T-helper 1 cell (primary cell): ENCODE measurements around the gene KLK1.
A peak's percentile ranks its signal among the peaks of the same experiment; 100 is the strongest.

Source experiments
- DNase-seq, 5 donors: peaks; one replicate each; pipeline ENCODE4 v3.0.0-alpha.2; 2012 to 2020

KLK1 gene

GRCh38 chr19:50835785-50836542, 12.4 kb upstream of the KLK1 start:
- DNase-seq = peak; percentile 17 to 75 (median 42)

- no peak for DNase-seq
Measured at GRCh38 chr19:50835103-50835784, 11.7 kb upstream of the KLK1 start.

- no peak for DNase-seq
Measured at GRCh38 chr19:50833802-50834167, 10.2 kb upstream of the KLK1 start.

GRCh38 chr19:50833117-50833801, 9.7 kb upstream of the KLK1 start, which contains the start of gene KLK15:
KLK15 (minus strand) TSS chr19:50833574; CDS start chr19:50831492, 2,082 bp downstream.
- DNase-seq = no peak

- DNase-seq = no peak
Measured at GRCh38 chr19:50832666-50833065, 9.1 kb upstream of the KLK1 start.

- no peak for DNase-seq
Measured at GRCh38 chr19:50831026-50831396, 7.4 kb upstream of the KLK1 start.

GRCh38 chr19:50830266-50831025, 6.9 kb upstream of the KLK1 start:
- no peak for DNase-seq

- DNase-seq = no peak
Measured at GRCh38 chr19:50829801-50830200, 6.2 kb upstream of the KLK1 start.

GRCh38 chr19:50827476-50827875, 3.9 kb upstream of the KLK1 start:
- no peak for DNase-seq

- no peak for DNase-seq
Measured at GRCh38 chr19:50826492-50827240, 3.1 kb upstream of the KLK1 start.

GRCh38 chr19:50822661-50823208, 852 bp downstream of the KLK1 start:
- no peak for DNase-seq

- no peak for DNase-seq
Measured at GRCh38 chr19:50821622-50822021, 2.0 kb downstream of the KLK1 start.

GRCh38 chr19:50821248-50821612, 2.4 kb downstream of the KLK1 start:
- no peak for DNase-seq

GRCh38 chr19:50820549-50821247, 2.9 kb downstream of the KLK1 start:
- DNase-seq = no peak

GRCh38 chr19:50820086-50820485, 3.5 kb downstream of the KLK1 start:
- no peak for DNase-seq

- DNase-seq = no peak
Measured at GRCh38 chr19:50819636-50820035, 4.0 kb downstream of the KLK1 start.

GRCh38 chr19:50818859-50819472, 4.6 kb downstream of the KLK1 start:
- no peak for DNase-seq

- peak in 2 of 5 donors; percentile 28 to 75 for DNase-seq
Measured at GRCh38 chr19:50817941-50818858, 5.4 kb downstream of the KLK1 start.

- no peak for DNase-seq
Measured at GRCh38 chr19:50815439-50815838, 8.1 kb downstream of the KLK1 start.

- DNase-seq = no peak
Measured at GRCh38 chr19:50814883-50815282, 8.7 kb downstream of the KLK1 start.
